DND-41 (cell line): ENCODE measurements around the gene SMIM30.

Experiments
- EZH2 ChIP-seq: IDR thresholded peaks from 3 replicates; pipeline ENCODE4 v1.6.1; 2012; ENCODE audit warnings: borderline replicate concordance, low read depth, mild to moderate bottlenecking, moderate library complexity, low read length, inconsistent platforms; ENCODE audit not compliant: severe bottlenecking
- TF ChIP-seq, protein P1 (sequence below): IDR thresholded peaks from 2 replicates; pipeline ENCODE4 v1.5.1; 2012; ENCODE audit warnings: borderline replicate concordance, low read length, moderate library complexity, mild to moderate bottlenecking; ENCODE audit not compliant: poor library complexity, severe bottlenecking; ENCODE audit errors: extremely low read depth

- TF ChIP-seq, protein P1, sequence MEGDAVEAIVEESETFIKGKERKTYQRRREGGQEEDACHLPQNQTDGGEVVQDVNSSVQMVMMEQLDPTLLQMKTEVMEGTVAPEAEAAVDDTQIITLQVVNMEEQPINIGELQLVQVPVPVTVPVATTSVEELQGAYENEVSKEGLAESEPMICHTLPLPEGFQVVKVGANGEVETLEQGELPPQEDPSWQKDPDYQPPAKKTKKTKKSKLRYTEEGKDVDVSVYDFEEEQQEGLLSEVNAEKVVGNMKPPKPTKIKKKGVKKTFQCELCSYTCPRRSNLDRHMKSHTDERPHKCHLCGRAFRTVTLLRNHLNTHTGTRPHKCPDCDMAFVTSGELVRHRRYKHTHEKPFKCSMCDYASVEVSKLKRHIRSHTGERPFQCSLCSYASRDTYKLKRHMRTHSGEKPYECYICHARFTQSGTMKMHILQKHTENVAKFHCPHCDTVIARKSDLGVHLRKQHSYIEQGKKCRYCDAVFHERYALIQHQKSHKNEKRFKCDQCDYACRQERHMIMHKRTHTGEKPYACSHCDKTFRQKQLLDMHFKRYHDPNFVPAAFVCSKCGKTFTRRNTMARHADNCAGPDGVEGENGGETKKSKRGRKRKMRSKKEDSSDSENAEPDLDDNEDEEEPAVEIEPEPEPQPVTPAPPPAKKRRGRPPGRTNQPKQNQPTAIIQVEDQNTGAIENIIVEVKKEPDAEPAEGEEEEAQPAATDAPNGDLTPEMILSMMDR, result no peak
- TF ChIP-seq EZH2, result no peak
These were observed 18.2 kb downstream of the SMIM30 start for GRCh38 chr7:113100121-113100603.
